DMS53 treated with DMSO at 0.1 percent for 48 hours (cell line): Measurements from ENCODE around the gene MCOLN1.
"Not testable (repeated sequence)": the region's sequence is repeated elsewhere in the genome, so short reads cannot be mapped to it uniquely, and the experiment has no call there.

ENCODE experiments used
- DNase-seq: peaks from one replicate; lab custom pipeline; 2025; ENCODE audit not compliant: unreplicated experiment; lab: John Stamatoyannopoulos, UW

MCOLN1 gene

GRCh38 chr19:7565332-7565731 is 42.9 kb downstream of the MCOLN1 start:
- no peak for DNase-seq

DNA sequence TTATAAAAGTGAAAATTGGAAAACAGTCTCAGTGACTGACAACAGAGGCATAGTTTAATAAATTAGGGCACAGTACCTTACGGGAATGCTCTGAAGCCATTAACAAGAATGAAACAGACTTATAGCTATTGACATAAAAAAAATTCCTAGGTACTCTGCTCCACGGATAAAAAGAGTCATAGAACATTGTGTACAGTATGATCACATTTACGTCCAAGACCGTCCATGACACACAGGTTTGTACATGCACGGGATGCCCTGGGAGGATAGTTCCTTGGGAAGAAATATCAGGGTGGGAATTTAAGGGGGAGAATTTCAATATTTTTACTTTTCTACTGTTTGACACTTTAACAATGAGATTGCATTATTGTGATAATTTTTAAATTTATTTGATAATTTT is 48.3 kb downstream of the MCOLN1 start:
- DNase-seq = no peak

DNA sequence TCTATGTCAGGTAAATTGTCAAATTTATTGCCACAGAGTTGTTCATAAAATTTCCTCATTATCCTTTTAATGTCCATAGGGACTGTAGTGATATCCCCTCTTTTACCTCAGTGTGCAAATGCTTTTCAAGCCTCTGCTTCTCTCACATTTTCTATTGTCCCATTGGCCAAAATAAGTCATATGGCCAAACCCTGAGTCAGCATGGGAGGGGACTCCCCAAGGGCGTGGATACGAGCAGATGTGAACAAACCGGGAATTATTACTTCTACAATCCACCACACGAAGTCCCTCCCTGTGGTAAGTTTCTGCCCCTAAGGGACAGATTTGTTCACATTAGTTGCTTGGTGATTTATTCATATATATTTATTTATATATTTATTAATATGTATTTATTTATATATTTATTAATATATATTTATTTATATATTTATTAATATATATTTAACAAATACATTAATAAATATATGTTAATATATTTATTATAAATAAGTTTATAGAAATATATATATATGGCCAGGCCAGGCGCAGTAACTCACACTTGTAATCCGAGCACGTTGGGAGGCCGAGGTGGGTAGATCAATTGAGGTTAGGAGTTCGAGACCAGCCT is 53.1 kb downstream of the MCOLN1 start:
- DNase-seq = no peak

- DNase-seq = not testable (repeated sequence)
Observed at GRCh38 chr19:7577422-7577821, 55.0 kb downstream of the MCOLN1 start.

- DNase-seq = no peak
Observed at GRCh38 chr19:7578127-7578526, 55.7 kb downstream of the MCOLN1 start.

DNA sequence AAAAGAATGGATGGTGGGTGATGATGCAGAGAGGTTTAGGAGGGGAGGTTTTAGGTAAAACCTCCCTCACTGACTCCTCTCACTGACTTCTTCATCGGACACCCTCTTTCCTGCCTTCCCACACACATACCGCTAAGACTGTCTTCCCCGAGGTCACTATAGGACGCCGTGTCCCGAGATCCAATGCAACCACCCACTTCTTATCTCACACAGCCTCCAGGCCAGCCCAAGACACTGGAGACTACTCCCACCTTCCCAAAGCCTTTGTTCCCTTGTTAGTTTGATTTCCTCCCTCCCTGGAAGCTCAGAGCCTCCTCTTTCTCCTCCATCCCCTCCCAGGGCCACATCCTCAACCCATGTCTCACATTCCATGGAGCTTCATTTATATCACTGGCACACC is 56.8 kb downstream of the MCOLN1 start:
- DNase-seq = no peak

DNA sequence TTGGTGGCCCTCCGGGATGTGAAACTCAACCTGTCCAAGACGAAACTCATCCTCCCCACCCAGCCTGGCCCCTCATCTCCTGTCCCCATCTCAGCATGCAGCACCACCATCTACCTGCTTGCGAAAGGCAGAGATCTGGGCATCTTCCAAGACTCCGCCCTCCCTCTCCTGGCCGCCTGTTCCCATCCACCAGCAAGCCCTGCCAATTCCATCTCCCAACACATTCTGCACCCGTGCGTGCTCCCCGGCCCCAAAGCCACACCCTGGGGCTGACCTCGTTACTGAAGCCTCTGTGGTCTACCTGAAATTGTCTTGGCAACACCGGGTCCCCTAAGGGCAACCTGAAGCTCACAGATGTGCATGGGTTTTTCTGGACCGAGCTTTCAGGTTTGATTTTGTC is 60.0 kb downstream of the MCOLN1 start:
- DNase-seq = no peak
